ENCODE measurements around the gene MADCAM1.

Gene MADCAM1

GRCh38 chr19:463483-464207 is 32.6 kb upstream of the MADCAM1 start:
- no peak for DNase-seq
- H3K27me3 ChIP-seq, result peaks cover 0 to 53% of the 10 kb centered on the region in 2 donors
- H3K36me3 ChIP-seq, result no peaks in the 10 kb centered on the region
- intact Hi-C loops (cut with DNase I; ENCODE audit: low total_unique reads), result no loop called here
- H3K9me3 ChIP-seq, result no peaks in the 10 kb centered on the region
- H3K4me1 ChIP-seq, result peaks cover 0 to 23% (median 19%) of the 10 kb centered on the region in 4 donors
- TF ChIP-seq, protein P1, sequence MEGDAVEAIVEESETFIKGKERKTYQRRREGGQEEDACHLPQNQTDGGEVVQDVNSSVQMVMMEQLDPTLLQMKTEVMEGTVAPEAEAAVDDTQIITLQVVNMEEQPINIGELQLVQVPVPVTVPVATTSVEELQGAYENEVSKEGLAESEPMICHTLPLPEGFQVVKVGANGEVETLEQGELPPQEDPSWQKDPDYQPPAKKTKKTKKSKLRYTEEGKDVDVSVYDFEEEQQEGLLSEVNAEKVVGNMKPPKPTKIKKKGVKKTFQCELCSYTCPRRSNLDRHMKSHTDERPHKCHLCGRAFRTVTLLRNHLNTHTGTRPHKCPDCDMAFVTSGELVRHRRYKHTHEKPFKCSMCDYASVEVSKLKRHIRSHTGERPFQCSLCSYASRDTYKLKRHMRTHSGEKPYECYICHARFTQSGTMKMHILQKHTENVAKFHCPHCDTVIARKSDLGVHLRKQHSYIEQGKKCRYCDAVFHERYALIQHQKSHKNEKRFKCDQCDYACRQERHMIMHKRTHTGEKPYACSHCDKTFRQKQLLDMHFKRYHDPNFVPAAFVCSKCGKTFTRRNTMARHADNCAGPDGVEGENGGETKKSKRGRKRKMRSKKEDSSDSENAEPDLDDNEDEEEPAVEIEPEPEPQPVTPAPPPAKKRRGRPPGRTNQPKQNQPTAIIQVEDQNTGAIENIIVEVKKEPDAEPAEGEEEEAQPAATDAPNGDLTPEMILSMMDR (IDR thresholded peaks at IDR 0.05), result no peak
- no peak overlapping the region for H3K4me3 ChIP-seq
- H3K27ac ChIP-seq, result no peak overlapping the region

DNA sequence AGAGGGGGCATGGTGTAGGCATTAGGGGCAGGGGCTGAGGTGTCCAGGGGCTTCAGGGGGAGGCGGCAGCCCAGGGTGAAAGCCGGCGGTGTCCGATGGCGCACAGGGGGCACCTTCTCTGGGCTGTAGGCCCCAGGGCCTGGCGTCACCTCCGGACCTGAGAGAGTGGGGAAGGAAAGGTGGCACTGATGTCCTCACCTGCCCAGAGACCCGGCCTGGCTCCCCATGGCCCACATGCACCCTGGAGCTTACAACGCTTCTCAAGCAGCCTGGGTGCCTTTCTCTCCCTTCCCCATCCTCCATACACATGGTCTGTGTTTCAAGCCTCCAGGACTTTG is 32.1 kb upstream of the MADCAM1 start:
- intact Hi-C loops (cut with DNase I; ENCODE audit: low total_unique reads), result no loop called here
- Histone ChIP-seq H3K9me3 (no peaks in the 10 kb centered on the region), H3K36me3 (no peaks in the 10 kb centered on the region), H3K4me1 (peaks cover 0 to 23% (median 19%) of the 10 kb centered on the region in 4 donors), H3K4me3 (no peak overlapping the region), H3K27ac (no peak overlapping the region), H3K27me3 (peaks cover 0 to 49% of the 10 kb centered on the region in 2 donors)
- TF ChIP-seq, protein P1 (IDR thresholded peaks at IDR 0.05), result no peak
- no peak for DNase-seq

DNA sequence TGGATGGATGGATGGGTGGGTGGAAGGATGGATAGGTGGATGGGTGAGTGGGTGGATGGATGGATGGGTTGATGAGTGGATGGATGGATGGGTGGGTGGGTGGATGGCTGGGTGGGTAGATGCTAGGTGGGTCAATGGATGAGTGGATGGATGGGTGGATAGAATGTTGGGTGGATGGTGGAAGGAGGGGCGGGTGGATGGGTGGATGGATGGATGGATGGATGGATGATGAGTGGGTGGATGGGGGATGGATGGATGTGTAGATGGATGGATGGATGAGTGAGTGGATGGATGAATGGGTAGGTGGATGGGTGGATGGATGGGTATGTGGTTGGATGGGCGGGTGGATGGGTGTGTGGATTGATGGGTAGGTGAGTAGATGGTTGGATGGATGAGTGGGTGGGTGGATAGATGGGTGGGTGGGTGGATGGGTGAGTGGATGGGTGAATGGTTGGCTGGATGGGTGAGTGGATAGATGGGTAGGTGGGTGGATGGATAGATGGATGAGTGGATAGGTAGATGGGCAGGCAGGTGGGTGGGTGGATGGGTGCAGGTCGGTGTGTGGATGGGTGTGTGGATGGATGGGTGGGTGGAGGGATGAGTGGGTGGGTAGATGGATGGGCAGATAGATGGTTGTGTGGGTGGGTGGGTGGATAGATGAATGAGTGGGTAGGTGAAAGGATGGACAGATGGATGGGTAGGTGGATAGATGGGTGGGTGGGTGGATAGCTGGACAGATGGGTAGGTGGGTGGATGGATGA is 31.1 kb upstream of the MADCAM1 start:
- intact Hi-C loops (cut with DNase I; ENCODE audit: low total_unique reads), result no loop called here
- Histone ChIP-seq H3K27me3 (peaks cover 0 to 38% of the 10 kb centered on the region in 2 donors), H3K27ac (no peak overlapping the region), H3K36me3 (no peaks in the 10 kb centered on the region), H3K4me3 (no peak overlapping the region), H3K4me1 (peaks cover 0 to 16% (median 13%) of the 10 kb centered on the region in 4 donors), H3K9me3 (no peaks in the 10 kb centered on the region)
- TF ChIP-seq, protein P1 (IDR thresholded peaks at IDR 0.05), result no peak
- no peak for DNase-seq

DNA sequence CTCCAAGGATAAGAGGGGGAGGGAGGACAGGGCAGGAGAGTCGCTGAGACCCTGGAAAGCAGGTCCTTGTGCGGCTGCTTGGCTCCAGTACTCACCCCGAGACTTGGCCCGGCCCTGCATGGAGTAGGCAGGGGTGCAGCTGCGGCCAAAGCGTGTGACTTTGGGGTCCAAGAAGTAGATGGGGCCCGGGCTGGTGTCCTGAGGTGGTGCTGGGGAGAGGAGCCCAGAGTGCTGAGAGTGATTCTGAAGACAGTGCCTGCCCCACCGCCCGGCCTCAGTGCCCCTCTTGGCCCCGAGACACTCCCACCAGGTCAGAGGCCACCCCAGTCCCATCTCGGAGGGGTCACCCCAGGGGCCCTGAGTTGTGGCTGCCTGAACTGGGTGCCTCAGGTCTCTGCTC is 28.7 kb upstream of the MADCAM1 start:
- no peak for DNase-seq
- H3K27me3 ChIP-seq, result peaks cover 0 to 18% of the 10 kb centered on the region in 2 donors
- no peak overlapping the region for H3K4me3 ChIP-seq
- intact Hi-C loops (cut with DNase I; ENCODE audit: low total_unique reads), result no loop called here
- H3K36me3 ChIP-seq, result no peaks in the 10 kb centered on the region
- TF ChIP-seq, protein P1 (IDR thresholded peaks at IDR 0.05), result no peak
- H3K9me3 ChIP-seq, result no peaks in the 10 kb centered on the region
- H3K4me1 ChIP-seq, result no peaks in the 10 kb centered on the region
- H3K27ac ChIP-seq, result no peak overlapping the region

DNA sequence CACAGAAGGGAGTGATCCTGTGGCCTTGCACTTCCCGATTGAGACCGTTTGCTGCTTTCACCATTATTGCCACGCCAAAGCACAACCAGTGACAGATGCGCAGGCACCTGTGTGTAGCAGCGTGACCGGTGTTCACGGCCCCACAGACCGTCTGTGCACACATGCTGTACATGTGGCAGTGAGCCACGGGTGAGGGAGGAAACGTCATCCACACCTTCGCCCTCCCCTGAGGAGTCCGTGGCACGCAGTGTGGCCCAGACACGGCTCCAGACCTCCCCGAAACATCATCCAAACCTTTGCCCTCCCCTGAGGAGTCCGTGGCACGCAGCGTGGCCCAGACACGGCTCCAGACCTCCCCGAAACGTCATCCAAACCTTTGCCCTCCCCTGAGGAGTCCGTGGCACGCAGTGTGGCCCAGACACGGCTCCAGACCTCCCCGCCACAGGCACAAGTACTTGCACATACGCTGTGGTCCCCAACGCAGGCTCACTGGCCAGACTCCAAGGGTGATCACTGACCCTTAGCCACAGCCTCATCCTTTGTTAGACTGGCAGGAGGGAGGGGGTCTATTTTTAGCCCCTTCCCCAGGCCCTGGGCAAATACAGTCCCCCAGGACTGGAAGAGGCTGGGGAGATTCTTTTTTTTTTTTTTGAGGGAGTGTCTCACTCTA is 27.6 kb upstream of the MADCAM1 start:
- H3K27me3 ChIP-seq, result peaks cover 0 to 12% of the 10 kb centered on the region in 2 donors

More for the DNA sequence above, 27.6 kb upstream of the MADCAM1 start:
- no peaks in the 10 kb centered on the region for H3K4me1 ChIP-seq
- DNase-seq, result no peak
- intact Hi-C loops (cut with DNase I; ENCODE audit: low total_unique reads), result no loop called here
- no peaks in the 10 kb centered on the region for H3K9me3 ChIP-seq
- TF ChIP-seq, protein P1 (IDR thresholded peaks at IDR 0.05), result no peak
- no peak overlapping the region for H3K4me3 ChIP-seq
- no peaks in the 10 kb centered on the region for H3K36me3 ChIP-seq
- H3K27ac ChIP-seq, result no peak overlapping the region
